CD14-positive monocyte (primary cell): ENCODE measurements around the gene MACROD2. TPM values are rescaled to one million over a fixed set of nuclear protein-coding genes. Genes with fewer than 3 reads are reported as not detected.

Source experiments
- DNase-seq, 3 donors: peaks; one replicate each; pipeline ENCODE4 v3.0.0-alpha.2; 2011 to 2022
- H2AFZ ChIP-seq: 2 replicates; pipeline ENCODE4 v1.6.0; 2012; ENCODE audit warnings: mild to moderate bottlenecking, low read depth, low read length, inconsistent platforms; ENCODE audit not compliant: insufficient read depth, poor library complexity, severe bottlenecking
- H3K27ac ChIP-seq, 2 donors: 1 replicate in 1 of 2; 2 replicates in 1 of 2; pipeline ENCODE4 v1.5.1; 2012 to 2013; ENCODE audit warnings: low read length in 2 of 2, control low read depth in 1 of 2, inconsistent platforms in 1 of 2, low read depth in 1 of 2, mild to moderate bottlenecking in 1 of 2
- H3K27me3 ChIP-seq, 2 donors: one replicate each; pipeline versions ENCODE4 v1.6.0 to v1.6.1; 2011 to 2013; ENCODE audit warnings: low read length in 2 of 2; ENCODE audit not compliant: control insufficient read depth in 2 of 2, insufficient read depth in 2 of 2
- H3K36me3 ChIP-seq, 2 donors: replicated peaks in 1 of 2; 1 replicate in 1 of 2; 2 replicates in 1 of 2; pipeline versions ENCODE4 v1.5.1 to v1.6.1; 2012 to 2013; ENCODE audit warnings: low read length in 2 of 2, control low read depth in 1 of 2, inconsistent platforms in 1 of 2, mild to moderate bottlenecking in 1 of 2; ENCODE audit not compliant: insufficient read depth in 2 of 2, control insufficient read depth in 1 of 2
- H3K4me1 ChIP-seq, 2 donors: 1 replicate in 1 of 2; 2 replicates in 1 of 2; pipeline versions ENCODE4 v1.5.1 to v1.6.1; 2012 to 2013; ENCODE audit warnings: low read length in 2 of 2, control low read depth in 1 of 2, inconsistent platforms in 1 of 2, mild to moderate bottlenecking in 1 of 2, moderate library complexity in 1 of 2; ENCODE audit not compliant: insufficient read depth in 2 of 2, control insufficient read depth in 1 of 2
- H3K4me2 ChIP-seq: replicated peaks from 2 replicates; pipeline ENCODE3; 2012; ENCODE audit warnings: low read length, moderate library complexity, mild to moderate bottlenecking; ENCODE audit not compliant: poor library complexity, severe bottlenecking; ENCODE audit errors: extremely low read depth
- H3K4me3 ChIP-seq, 3 experiments: fragments of 200-600 bp in 1 of 3; sonication (generic) in 1 of 3; replicated peaks in 1 of 3; 1 replicate in 2 of 3; 2 replicates in 1 of 3; pipeline ENCODE4 v1.5.1; 2011 to 2013; ENCODE audit warnings: low read length in 3 of 3, mild to moderate bottlenecking in 3 of 3, control low read depth in 2 of 3, low read depth in 2 of 3, inconsistent platforms in 1 of 3, moderate library complexity in 1 of 3
- H3K79me2 ChIP-seq: 2 replicates; pipeline ENCODE4 v1.6.0; 2012; ENCODE audit warnings: mild to moderate bottlenecking, control low read depth, inconsistent platforms, low read length, moderate library complexity; ENCODE audit not compliant: insufficient read depth
- H3K9ac ChIP-seq: 2 replicates; pipeline ENCODE4 v1.6.0; 2017; ENCODE audit warnings: low read length, mild to moderate bottlenecking; ENCODE audit not compliant: insufficient read depth, poor library complexity, severe bottlenecking
- H3K9me3 ChIP-seq, 2 donors: replicated peaks in 1 of 2; 1 replicate in 1 of 2; 2 replicates in 1 of 2; pipeline versions ENCODE4 v1.5.1 to v1.6.1; 2012 to 2013; ENCODE audit warnings: low read length in 2 of 2, control low read depth in 1 of 2; ENCODE audit not compliant: control insufficient read depth in 1 of 2, insufficient read depth in 1 of 2
- H4K20me1 ChIP-seq: 2 replicates; pipeline ENCODE4 v1.6.0; 2012; ENCODE audit warnings: mild to moderate bottlenecking, low read length, control low read depth, moderate library complexity; ENCODE audit not compliant: insufficient read depth
- H3K27ac Mint-ChIP-seq, 7 donors: one replicate each; pipeline ENCODE4 v1.8.0; 2020; ENCODE audit warnings: mild to moderate bottlenecking in 7 of 7, mixed read lengths in 7 of 7, moderate library complexity in 6 of 7, inconsistent platforms in 2 of 7
- H3K27me3 Mint-ChIP-seq, 3 donors: one replicate each; pipeline ENCODE4 v1.8.0; 2021 to 2022; ENCODE audit warnings: low read depth in 3 of 3, mild to moderate bottlenecking in 3 of 3, mixed read lengths in 3 of 3, moderate library complexity in 3 of 3, inconsistent platforms in 1 of 3
- H3K36me3 Mint-ChIP-seq, 2 donors: one replicate each; pipeline ENCODE4 v1.8.0; 2020; ENCODE audit warnings: mixed read lengths in 2 of 2, inconsistent platforms in 1 of 2, mild to moderate bottlenecking in 1 of 2
- H3K4me1 Mint-ChIP-seq: one replicate; pipeline ENCODE4 v1.8.0; 2020; ENCODE audit warnings: mild to moderate bottlenecking, mixed read lengths
- H3K4me3 Mint-ChIP-seq, 2 donors: one replicate each; pipeline ENCODE4 v1.8.0; 2020; ENCODE audit warnings: mild to moderate bottlenecking in 2 of 2, mixed read lengths in 2 of 2, moderate library complexity in 1 of 2
- H3K9me3 Mint-ChIP-seq, 7 donors: one replicate each; pipeline ENCODE4 v1.8.0; 2020 to 2022; ENCODE audit warnings: mixed read lengths in 7 of 7, mild to moderate bottlenecking in 6 of 7, moderate library complexity in 6 of 7, inconsistent platforms in 2 of 7
- WGBS: methylation state at CpG from one replicate; pipeline ENCODE4 v1.1.5; 2013; ENCODE audit warnings: missing lambda C conversion rate; ENCODE audit not compliant: insufficient coverage; 5-methylcytosine and 5-hydroxymethylcytosine counted together
- intact Hi-C, 2 donors: fragments of 100-400 bp; cut with micrococcal nuclease; formaldehyde crosslinking; loops; one replicate each; pipeline versions ENCODE4 v1.15.0 to v1.15.1; 2023
- polyA plus RNA-seq, 3 donors: library from polyadenylated mRNA; depleted of rRNA in 1 of 3; unstranded in 2 of 3; stranded (reverse) in 1 of 3; fragments of 300-500 nt in 2 of 3; fragments of >200 nt in 1 of 3; fragmentation: Illumina TruSeq in 2 of 3; gene quantifications; 1 replicate in 2 of 3; 2 replicates in 1 of 3; pipeline ENCODE4 v1.2.3, GENCODE V29; 2012 to 2021
- TF ChIP-seq, protein P1 (sequence below): fragments of 200-600 bp; IDR thresholded peaks from one replicate; pipeline ENCODE4 v1.8.0; 2022; ENCODE audit warnings: antibody characterized with exemption, mild to moderate bottlenecking

Gene MACROD2
- polyA plus RNA-seq, 3 donors: 0.23 TPM; not detected in 2

GRCh38 chr20:15612198-15612597 is 1616.9 kb downstream of the MACROD2 start:
- WGBS: 89% methylated on average over 1 of the region's 7 CpGs
- H2AFZ ChIP-seq: no peak overlapping the region
- no peak overlapping the region for H3K27ac ChIP-seq
- Mint-ChIP-seq H3K27ac (no peak overlapping the region), H3K9me3 (peaks cover 0 to 7% (median 3%) of the 10 kb centered on the region in 7 donors), H3K4me1 (no peaks in the 10 kb centered on the region), H3K27me3 (no peaks in the 10 kb centered on the region), H3K36me3 (no peaks in the 10 kb centered on the region), H3K4me3 (no peak overlapping the region)
- H3K4me2 ChIP-seq: no peak overlapping the region
- H3K27me3 ChIP-seq: no peaks in the 10 kb centered on the region
- H3K36me3 ChIP-seq: no peaks in the 10 kb centered on the region
- no peak overlapping the region for H3K9ac ChIP-seq
- no peaks in the 10 kb centered on the region for H3K9me3 ChIP-seq
- no peaks in the 10 kb centered on the region for H3K79me2 ChIP-seq
- TF ChIP-seq, protein P1, sequence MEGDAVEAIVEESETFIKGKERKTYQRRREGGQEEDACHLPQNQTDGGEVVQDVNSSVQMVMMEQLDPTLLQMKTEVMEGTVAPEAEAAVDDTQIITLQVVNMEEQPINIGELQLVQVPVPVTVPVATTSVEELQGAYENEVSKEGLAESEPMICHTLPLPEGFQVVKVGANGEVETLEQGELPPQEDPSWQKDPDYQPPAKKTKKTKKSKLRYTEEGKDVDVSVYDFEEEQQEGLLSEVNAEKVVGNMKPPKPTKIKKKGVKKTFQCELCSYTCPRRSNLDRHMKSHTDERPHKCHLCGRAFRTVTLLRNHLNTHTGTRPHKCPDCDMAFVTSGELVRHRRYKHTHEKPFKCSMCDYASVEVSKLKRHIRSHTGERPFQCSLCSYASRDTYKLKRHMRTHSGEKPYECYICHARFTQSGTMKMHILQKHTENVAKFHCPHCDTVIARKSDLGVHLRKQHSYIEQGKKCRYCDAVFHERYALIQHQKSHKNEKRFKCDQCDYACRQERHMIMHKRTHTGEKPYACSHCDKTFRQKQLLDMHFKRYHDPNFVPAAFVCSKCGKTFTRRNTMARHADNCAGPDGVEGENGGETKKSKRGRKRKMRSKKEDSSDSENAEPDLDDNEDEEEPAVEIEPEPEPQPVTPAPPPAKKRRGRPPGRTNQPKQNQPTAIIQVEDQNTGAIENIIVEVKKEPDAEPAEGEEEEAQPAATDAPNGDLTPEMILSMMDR: no peak
- intact Hi-C loops: no loop called here
- no peak for DNase-seq
- H4K20me1 ChIP-seq: no peaks in the 10 kb centered on the region
- no peaks in the 10 kb centered on the region for H3K4me1 ChIP-seq
- no peak overlapping the region for H3K4me3 ChIP-seq

DNA sequence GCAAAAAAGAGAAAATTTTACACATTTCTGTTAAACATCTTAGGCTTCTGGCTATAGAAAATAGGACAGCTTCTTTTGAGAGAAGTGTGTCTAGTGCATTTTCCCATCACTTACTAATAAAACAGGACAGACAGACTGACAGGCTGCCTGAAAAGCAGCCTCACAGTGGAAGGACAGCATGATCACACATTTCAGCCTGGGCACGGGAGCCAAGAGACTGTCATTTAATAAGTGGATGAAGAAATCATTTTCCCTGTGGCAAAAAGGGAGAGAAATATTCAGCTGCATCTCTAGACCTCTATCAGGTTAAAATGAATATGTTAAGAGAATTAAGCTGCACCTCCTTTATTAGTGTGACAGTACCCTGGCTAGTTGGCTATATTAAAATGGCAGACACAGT is 1617.5 kb downstream of the MACROD2 start:
- H3K9me3 ChIP-seq: peaks cover 0 to 3% of the 10 kb centered on the region in 2 donors
- no peaks in the 10 kb centered on the region for H3K36me3 ChIP-seq
- DNase-seq: no peak
- no peak overlapping the region for H3K27ac ChIP-seq
- no peak overlapping the region for H2AFZ ChIP-seq
- Mint-ChIP-seq H3K9me3 (peaks cover 0 to 11% (median 3%) of the 10 kb centered on the region in 7 donors), H3K4me1 (no peaks in the 10 kb centered on the region), H3K4me3 (no peak overlapping the region), H3K27me3 (no peaks in the 10 kb centered on the region), H3K27ac (no peak overlapping the region), H3K36me3 (no peaks in the 10 kb centered on the region)
- no peak overlapping the region for H3K9ac ChIP-seq
- H3K4me1 ChIP-seq: no peaks in the 10 kb centered on the region
- H3K4me3 ChIP-seq: no peak overlapping the region
- H3K27me3 ChIP-seq: no peaks in the 10 kb centered on the region
- no peak overlapping the region for H3K4me2 ChIP-seq
- intact Hi-C loops: no loop called here
- H3K79me2 ChIP-seq: no peaks in the 10 kb centered on the region
- TF ChIP-seq, protein P1: no peak
- no CpG with 5 or more reads among the region's 1 CpG for WGBS
- H4K20me1 ChIP-seq: no peaks in the 10 kb centered on the region
